HG02884 (cell line): ENCODE measurements around the gene NEUROD1.

ENCODE experiments used
- ATAC-seq: cut with Tn5 transposase; IDR thresholded peaks from one replicate; pipeline ENCODE4 v1.9.1; 2021; ENCODE audit warnings: mild to moderate bottlenecking, moderate library complexity; ENCODE audit not compliant: unreplicated experiment

Gene NEUROD1

DNA sequence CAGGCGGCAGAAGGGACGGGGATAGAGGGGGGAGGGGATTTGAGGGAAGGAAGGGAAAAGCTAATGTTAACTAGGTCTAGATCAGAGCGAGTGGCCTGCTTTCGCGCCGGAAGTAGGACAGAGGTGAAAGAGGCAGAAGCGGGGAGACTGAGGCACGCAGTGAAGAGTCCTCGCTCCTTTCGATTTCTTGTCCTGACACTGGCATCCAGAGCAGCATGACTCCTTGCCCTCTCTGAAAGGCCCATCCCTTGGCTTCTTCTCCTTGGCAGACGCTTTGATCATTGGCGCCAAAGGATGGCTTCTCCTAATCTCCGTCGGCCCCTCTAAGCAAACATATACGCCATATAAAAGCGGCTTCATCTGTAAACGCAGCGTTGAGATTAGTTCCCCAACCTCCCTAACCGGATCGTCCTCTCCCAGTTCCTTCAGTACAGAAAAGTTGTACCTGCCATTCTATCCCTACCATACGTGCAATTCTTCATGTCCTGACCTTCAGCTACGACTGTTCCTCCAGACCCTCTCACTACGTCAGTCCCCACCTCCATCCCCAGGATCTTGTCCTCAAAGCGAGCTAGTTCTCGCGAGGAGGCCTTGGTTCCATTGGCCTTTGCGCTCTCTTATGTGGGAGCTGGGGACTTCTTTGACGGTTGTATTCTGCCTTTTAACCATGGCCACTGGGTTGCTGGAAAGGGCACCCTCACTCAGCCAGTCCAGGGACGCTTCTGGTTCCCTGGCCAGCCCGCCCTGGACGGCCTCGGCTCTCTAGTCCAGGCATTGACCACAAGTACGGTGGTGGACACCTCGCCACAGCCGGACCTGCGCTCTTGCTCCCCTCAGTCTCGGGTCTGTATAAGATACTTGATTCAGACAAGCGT, 857 bp upstream of the NEUROD1 start:
- no peak for ATAC-seq

DNA sequence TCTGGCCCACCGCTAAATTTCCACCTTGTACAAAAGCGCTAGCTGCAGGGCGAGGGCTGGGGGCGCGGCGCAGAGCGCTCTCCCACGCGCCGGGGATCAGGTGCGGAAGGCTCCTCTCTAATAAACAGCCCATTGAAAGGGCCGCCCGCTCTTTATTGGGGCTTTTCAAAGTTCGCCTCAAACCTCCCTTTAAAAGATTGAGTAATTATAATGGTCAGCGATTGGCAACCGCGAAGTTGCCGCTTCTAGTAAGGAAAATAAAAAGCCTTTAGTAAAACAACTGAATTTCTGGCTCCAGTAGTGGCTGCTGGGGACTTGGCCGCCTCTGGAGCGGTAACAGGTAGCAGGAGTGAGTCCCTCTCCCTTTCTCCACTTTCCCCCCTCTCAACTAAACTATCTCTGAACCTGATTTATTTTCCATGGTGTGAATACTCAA, 755 bp downstream of the NEUROD1 start:
- no peak for ATAC-seq

DNA sequence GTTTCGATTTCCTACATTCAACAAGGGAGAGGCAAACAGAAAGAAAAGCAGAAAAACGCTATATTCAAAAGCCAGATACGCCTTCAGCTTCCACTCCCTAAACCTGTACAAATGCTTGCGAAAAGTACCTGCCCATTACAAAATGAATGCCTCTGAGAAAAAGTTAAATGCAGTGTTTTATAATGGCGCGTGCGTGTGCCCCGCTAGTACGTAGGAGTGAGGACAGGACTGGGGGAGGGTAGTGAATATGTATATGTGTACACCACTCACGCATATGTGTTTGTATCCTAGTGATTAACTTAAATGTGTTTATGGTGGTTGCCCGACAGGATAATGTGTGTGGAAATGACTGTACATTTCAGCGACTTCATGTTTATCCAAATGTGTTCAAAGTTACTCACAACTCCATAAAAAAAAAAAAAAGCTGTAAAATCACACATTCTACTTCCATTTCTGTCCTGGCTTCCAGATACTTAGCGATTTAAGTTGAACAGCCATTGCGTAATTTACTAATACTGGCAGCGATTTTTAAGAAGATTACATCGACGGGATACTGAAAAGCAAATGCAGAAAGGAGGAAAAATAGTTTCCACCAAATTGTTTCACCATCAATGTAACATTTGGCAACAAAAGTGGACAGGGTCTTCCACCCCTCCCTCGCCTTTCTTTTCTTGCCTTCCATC, 1.3 kb downstream of the NEUROD1 start:
- ATAC-seq, result no peak

DNA sequence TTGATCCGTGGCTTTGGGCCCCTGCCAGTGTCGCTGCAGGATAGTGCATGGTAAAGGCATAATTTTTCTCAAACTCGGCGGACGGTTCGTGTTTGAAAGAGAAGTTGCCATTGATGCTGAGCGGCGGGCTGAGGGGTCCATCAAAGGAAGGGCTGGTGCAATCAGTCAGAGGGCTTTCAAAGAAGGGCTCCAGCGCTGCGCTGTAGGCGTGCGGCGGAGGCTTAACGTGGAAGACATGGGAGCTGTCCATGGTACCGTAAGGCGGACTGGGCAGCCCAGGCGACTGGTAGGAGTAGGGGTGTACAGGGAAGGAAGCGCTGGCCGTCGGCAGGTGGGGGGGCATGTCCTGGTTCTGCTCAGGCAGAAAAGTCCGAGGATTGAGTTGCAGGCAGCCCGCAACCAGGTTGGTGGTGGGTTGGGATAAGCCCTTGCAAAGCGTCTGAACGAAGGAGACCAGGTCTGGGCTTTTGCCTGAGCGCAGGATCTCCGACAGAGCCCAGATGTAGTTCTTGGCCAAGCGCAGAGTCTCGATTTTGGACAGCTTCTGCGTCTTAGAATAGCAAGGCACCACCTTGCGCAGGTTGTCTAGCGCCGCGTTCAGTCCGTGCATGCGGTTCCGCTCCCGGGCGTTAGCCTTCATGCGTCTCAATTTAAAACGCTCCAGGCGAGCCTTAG, 2.3 kb downstream of the NEUROD1 start:
- no peak for ATAC-seq

DNA sequence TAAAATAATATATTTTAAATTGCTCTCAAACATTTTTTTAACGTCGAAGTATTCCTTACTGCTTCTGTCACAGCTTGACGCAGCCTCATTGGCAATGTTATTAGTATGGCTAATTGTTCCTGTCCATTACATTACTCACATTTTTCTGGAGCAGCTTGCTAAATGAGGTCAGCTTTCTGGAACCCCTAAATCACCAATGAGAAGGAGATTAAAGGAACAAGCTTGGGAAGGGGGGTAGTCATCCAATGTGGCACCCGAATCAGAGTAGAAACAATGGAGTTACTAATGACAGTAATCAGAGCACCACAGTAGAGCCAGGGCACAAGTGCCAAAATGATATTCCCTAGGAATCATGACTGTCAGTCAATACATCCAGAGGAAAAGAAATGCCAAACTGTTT, 5.1 kb downstream of the NEUROD1 start:
- no peak for ATAC-seq

DNA sequence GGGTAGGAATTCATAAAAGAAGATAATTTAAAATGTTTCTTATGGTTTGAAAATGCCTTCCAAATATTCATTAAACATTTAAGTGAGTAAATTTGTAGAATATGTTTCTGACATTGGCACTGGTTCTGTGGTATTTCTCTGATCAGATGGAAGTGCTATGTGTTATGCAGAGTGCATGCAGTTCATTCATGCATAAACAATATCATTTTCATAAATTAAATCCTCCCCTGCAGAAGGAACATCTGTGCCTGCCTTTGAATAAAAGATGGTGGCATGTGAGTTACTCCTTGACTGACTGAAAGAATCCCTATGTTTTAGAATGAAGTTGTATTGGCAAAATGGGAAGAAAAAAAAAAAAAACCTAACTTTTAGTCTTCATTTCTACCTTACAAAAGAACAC, 5.9 kb downstream of the NEUROD1 start:
- ATAC-seq, result no peak

DNA sequence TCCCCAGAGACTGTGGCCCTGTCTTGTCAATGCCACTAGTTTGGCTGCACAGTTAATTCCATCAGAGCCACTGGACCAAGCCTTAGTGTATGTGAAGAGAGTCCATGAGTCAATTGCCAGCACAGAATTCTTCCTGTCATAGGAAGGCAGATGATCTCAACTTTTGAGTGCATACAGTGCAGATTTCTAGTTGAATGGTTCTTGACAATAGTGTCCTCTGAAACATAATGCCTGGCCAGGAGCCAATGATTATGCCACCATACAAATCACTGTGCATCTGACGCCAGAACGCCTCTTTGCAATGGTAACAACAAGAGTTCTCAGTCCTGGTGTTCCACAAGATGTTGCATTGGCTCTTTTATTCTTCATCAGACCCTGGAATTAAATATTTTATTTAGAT, 7.1 kb downstream of the NEUROD1 start:
- ATAC-seq, result no peak

DNA sequence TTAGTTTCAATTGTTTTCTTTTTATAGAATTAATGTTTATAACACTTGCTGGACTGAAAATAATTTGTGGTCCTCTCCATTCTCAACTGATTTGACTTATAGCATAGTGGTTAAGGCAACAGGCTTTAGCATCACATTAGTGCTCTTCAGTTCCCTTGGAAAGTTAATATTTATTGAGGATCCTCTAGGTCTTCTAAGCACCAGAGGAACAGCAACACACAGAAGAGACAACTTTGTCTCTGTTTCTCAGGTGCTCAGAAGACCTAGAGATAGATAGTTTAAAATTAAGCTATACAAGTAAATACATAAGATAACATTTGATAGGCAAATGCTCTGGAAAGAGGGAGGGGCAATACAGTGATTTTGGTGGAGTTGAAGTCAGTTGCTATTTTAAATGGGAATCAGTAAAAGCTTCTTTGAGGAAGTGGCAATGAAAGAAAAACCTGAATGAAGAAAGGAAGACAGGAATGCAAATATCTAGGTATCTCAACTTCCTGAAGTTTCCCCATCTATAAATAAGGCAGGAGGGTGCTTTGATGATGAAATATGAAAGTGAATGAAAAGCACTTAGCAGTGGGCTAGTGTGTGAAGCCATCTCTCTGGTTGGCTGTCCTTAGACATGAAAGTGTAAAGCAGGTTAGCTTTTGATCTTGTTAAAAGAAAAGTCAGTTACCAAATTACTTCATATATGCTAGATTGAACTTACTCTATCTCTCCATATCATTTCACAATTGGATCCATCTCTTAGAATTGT, 7.9 kb downstream of the NEUROD1 start:
- ATAC-seq, result peak; percentile 95

DNA sequence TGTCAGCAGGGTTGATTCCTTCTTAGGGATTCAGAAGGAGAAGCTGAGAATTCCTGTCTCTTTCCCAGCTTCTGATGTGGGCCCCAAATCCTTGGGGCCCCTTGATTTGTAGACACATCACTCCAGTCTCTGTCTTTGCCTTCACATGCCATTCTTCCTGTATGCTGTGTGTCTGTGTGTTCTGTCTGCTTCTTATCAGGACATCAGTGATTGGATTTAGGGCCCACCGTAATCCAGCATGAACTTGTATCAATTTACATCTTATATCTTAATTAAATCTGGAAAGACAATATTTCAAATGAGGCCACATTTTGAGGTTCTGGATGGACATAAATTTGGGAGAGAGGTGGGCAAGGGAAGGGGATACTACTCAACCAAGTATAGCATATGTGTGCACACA, 9.7 kb downstream of the NEUROD1 start:
- ATAC-seq, result no peak

DNA sequence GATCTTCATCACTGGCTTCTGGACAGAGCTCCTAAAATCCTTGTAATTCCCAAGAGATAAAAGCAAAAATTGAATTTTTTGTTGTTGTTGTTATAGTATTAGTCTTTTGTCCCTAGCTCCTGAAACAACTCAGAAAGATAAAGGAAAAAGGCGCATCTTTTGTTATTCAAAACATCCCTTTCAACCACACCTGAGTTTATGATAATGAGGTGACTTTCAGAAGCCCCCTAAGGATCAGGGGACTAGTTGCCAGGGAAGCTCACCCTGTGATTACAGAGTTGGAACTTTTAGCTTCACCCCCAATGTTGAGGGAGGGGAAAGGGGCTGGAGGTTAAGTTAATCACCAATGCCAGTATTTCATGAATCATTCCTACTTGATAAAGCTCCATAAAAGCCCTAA, 13.1 kb downstream of the NEUROD1 start:
- ATAC-seq, result no peak

DNA sequence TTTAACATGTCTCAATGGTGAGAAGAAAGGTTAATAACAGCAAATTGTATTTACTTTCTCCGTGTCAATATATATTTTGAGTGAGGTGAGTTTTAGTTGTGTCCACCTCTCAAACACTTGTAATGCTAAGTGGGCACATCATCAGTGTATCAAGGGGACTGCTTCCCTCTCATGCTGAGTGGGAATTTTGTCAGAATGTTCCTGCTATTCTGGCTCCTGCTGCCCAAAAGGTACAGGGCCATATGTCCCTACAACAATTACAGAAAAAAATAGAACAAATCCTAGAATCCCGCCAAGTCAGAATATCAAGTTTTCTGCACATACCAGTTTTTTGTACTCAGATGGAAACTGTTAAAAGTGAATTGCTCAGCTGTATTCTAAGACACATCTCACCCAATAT, 18.0 kb downstream of the NEUROD1 start:
- ATAC-seq, result no peak

DNA sequence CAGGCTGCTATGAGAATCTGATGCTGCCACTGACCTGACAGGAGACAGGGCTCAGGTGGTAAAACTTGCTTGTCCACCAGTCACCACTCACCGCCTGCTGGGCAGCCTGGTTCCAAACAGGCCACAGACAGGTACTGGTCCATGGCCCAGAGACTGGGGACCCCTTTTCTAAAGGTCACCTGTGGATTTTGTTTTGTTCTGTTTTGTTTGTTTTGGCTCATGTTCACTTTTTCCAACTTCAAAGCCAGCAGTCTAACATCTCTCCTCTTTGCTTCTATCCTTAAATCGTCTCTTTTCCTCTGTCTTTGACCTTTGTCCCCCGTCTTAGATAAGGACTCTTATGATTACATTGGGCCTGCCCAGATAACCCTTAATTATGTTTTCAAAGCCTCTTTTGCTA, 20.1 kb downstream of the NEUROD1 start:
- no peak for ATAC-seq

DNA sequence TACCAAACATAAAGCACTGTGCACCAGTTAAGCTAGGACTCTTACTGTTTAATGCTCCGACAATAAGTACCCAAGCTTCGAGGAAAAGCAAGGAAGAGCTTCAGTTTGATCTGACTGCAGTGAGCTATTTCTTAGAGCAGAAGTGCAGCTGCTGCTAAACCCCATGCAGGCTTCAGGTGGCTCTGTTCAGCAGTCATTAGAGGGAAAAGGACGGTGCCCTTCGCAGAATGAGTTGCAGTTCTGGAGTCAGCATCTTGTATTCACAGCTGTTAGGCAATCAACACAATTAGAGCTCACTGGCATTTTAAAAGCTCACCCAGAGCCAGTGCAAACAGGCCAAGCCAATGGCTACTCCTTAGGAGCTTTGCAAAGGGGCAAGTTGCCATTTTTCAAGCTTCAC, 21.9 kb downstream of the NEUROD1 start:
- ATAC-seq, result no peak

DNA sequence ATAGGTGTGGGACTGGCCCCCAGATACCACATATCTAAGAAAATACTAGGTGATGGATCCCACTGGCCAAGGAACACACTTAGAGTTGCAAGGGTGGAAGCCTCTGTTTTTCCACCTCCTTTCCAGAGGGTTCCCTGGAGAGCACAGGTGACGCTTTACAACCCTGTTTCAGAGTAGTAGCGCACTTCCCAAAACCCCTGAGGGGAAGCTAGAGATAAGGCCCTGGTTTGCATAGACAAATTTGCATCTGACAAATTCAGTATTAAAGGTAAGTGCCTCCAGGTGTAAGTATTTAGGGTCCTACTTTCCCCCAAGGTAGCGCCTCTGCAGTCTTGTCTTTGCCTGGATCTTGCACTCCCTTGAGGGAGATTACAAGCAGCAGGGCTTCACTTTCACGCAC, 22.9 kb downstream of the NEUROD1 start:
- no peak for ATAC-seq

DNA sequence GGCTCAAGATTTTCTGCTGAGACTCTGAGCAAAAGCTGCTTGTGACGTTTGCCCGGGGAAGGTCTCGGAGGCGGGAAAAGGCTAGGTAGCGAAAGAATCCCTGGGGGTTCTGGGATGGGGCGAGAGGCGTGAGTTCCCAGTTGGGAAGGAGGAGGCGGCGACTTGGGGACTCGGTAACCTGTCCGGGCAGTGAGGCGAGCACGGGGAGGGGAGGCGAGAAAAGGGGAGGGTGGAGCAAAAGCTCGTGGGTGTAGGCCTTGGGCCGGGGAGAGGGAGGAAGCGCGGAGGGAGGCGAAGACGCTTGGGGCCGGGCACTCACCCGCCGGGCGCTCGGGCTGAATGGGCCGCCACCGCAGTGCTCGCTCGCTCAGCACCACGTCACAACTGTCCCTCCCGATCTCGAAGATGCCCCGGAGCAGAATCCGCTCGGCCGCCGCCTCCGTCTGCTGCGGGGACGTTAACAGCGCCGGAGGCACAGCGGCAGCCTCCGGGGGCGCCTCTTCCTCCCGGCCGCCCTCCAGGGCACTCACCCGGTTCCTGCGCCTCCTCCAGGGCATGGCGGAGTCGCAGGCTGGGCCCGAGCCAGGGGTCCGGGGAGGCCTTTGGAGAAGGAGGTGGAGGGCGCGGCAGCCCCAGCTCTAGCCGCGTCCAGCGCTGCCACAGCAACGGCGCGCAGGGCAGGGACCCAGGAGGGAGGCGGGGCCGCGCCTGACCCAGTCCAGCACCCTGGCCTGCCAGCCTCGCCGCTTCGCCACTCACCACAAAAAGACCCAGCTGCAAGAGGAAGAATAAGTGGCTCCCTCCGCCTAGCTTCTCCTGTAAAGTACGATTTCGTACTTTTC, 23.6 kb downstream of the NEUROD1 start, which contains the start of gene CERKL:
TSS of gene CERKL (minus strand) at position 656 of the 842 bp plus-strand sequence. CDS start at position 557, 99 bp downstream.
- ATAC-seq, result peak; percentile 77

DNA sequence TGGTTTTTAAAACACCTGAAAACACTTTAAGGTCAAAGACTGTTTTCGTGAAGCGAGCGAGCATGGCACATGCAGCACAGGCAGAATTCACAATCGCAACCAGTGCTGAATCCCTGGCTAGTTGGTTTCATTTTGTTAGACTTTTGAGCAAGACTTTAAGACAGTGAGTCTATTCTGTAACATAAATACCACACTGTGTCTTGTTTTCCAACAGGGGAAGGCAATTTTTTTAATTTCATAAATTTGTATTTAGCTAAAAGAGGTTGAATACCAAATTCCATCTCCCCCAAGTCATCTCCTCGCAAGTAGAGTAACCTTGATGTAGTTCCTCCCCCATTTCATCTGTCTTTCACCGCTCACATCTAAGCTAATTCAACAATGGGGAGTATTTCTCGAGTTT, 24.8 kb downstream of the NEUROD1 start:
- no peak for ATAC-seq

DNA sequence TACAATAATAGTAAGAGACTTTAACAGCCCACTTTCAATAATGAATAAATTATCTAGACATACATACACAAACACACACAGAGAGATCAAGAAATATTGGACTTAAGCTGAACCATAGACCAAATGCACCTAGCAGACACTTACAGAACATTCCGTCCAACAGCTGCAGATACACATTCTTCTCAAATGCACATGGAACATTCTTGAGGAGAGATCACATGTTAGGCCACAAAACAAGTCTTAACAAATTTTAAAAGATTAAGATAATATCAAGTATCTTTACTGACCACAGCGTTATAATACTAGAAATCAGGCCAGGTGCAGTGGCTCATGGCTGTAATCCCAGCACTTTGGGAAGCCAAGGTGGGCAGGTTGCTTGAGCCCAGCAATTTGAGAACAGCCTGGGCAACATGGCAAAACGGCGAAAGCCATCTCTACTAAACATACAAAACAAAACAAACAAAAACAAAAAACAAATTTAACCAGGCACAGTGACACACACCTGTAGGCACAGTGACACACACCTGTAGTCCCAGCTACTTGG, 30.8 kb downstream of the NEUROD1 start:
- no peak for ATAC-seq

DNA sequence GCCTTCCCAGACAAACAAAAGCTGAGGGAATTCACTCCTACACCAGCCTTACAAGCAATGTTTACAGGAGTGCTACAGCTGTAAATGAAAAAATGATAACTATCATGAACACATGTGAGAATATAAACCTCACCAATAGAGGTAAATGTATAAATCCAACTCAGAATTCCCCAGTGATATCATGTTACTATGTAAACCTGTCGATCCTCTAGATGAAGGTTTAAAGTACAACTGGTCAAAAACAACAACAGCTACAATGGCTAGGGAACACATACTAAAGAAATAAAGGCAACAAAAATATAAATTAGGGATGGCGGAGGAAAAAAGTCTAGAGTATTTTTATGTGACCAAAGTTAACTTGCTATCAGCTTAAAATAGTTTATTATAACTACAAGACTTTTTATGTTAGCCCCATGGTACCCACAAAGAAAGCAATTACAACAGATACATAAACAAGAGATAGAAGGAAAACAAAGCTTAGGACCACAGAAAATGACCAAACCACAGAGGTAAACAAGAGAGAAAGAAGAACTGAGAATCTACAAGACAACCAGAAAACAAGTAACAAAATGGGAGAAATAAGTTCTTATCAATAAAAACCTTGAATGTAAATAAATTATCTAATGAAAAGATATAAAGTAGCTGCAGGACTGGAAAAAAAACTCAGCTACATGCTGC, 31.7 kb downstream of the NEUROD1 start:
- ATAC-seq, result no peak

DNA sequence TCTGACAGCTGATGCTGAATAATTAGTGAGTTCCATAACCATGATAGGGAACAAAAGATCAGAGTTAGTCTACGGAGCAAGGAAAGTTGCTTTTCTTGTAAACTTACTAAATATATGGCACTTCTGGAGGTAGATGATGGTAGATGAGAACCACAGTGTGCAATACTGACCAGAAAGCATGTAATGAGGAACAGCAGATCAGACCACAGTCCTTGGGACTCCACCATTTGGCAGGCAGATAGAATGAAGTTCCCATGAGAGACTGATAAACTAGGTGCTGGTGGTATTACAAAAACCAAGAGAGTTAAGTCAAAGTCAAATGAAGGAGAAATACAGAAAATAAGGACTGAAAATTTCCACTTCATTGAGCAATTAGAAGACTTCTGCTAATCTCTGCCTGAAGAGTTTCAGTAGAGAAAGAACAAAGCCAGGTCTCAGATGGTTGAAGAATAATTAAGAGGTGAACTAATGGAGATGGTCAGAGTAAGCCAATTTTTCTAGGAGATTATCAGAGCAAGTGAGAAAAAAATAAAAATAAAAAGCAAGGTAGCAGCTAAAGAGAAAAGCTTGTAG, 33.8 kb downstream of the NEUROD1 start:
- ATAC-seq, result no peak
